Measurements from ENCODE around the gene IGSF9B.

Gene IGSF9B

GRCh38 chr11:133984828-133985227 is 28.1 kb upstream of the IGSF9B start:
- no peak for DNase-seq

- DNase-seq, result no peak
These were observed 27.0 kb upstream of the IGSF9B start for GRCh38 chr11:133983660-133984316.

- no peak for DNase-seq
These were observed 26.1 kb upstream of the IGSF9B start for GRCh38 chr11:133982876-133983275.

- DNase-seq, result no peak
These were observed 25.4 kb upstream of the IGSF9B start for GRCh38 chr11:133982151-133982550.

- no peak for DNase-seq
These were observed 24.4 kb upstream of the IGSF9B start for GRCh38 chr11:133981156-133981555.

GRCh38 chr11:133980665-133981064 is 23.9 kb upstream of the IGSF9B start:
- DNase-seq, result no peak

GRCh38 chr11:133978794-133979193 is 22.0 kb upstream of the IGSF9B start:
- DNase-seq, result no peak

GRCh38 chr11:133977067-133977677 is 20.4 kb upstream of the IGSF9B start:
- peak; percentile 42 for DNase-seq

GRCh38 chr11:133975488-133975849 is 18.7 kb upstream of the IGSF9B start:
- DNase-seq, result no peak

- DNase-seq, result no peak
These were observed 18.2 kb upstream of the IGSF9B start for GRCh38 chr11:133974836-133975487.

- DNase-seq, result no peak
These were observed 15.1 kb upstream of the IGSF9B start for GRCh38 chr11:133971881-133972280.

- no peak for DNase-seq
These were observed 12.3 kb upstream of the IGSF9B start for GRCh38 chr11:133969112-133969511.

- no peak for DNase-seq
These were observed 11.5 kb upstream of the IGSF9B start for GRCh38 chr11:133968300-133968699.

GRCh38 chr11:133967599-133968238 is 11.0 kb upstream of the IGSF9B start:
- DNase-seq, result no peak

- peak; percentile 70 for DNase-seq
These were observed 10.3 kb upstream of the IGSF9B start for GRCh38 chr11:133966921-133967598.

- no peak for DNase-seq
These were observed 9.4 kb upstream of the IGSF9B start for GRCh38 chr11:133966172-133966651.

GRCh38 chr11:133965031-133965601 is 8.3 kb upstream of the IGSF9B start:
- no peak for DNase-seq

GRCh38 chr11:133964356-133964755 is 7.6 kb upstream of the IGSF9B start:
- no peak for DNase-seq

GRCh38 chr11:133961890-133962289 is 5.1 kb upstream of the IGSF9B start:
- peak; percentile 50 for DNase-seq

GRCh38 chr11:133957900-133958299 is 1.1 kb upstream of the IGSF9B start:
- no peak for DNase-seq

- no peak for DNase-seq
These were observed 785 bp downstream of the IGSF9B start for GRCh38 chr11:133955945-133956421.

GRCh38 chr11:133955081-133955891 is 1.5 kb downstream of the IGSF9B start:
- DNase-seq, result peak; percentile 58
